C4-2B (cell line): ENCODE results near the gene DNM1.

Experiments used
- ZFX ChIP-seq: fragments of 450-650 bp; IDR thresholded peaks from 2 replicates; pipeline ENCODE4 v1.6.1; 2017
- TF ChIP-seq, protein P1 (sequence below): fragments of 450-650 bp; conservative IDR thresholded peaks from 2 replicates; pipeline ENCODE4 v1.5.1; 2017; ENCODE audit warnings: mild to moderate bottlenecking

DNA sequence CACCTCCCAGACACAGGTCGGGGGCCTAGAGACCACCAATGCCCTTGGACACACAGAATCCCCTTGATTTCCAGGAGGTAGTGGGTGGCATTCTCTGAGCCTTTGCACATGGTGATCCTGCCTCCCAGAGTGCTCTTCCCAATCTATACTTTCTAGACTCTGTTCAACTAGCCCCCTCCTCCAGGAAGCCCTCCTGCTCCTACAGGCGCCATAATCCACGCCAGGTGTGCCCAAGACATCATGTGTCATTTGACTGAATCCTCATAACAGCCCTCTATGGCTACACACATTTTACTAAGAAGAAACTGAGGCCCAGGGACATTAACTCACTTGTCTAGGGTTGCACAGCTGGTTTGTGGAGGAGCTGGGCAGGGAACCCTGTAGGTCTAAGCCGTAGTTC lies 36.0 kb upstream of the DNM1 start:
- TF ChIP-seq, protein P1, sequence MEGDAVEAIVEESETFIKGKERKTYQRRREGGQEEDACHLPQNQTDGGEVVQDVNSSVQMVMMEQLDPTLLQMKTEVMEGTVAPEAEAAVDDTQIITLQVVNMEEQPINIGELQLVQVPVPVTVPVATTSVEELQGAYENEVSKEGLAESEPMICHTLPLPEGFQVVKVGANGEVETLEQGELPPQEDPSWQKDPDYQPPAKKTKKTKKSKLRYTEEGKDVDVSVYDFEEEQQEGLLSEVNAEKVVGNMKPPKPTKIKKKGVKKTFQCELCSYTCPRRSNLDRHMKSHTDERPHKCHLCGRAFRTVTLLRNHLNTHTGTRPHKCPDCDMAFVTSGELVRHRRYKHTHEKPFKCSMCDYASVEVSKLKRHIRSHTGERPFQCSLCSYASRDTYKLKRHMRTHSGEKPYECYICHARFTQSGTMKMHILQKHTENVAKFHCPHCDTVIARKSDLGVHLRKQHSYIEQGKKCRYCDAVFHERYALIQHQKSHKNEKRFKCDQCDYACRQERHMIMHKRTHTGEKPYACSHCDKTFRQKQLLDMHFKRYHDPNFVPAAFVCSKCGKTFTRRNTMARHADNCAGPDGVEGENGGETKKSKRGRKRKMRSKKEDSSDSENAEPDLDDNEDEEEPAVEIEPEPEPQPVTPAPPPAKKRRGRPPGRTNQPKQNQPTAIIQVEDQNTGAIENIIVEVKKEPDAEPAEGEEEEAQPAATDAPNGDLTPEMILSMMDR: no peak
- TF ChIP-seq ZFX: no peak
